IMR-90 (cell line): ENCODE data around the gene KCNMB3. TPM values are rescaled to one million over a fixed set of nuclear protein-coding genes. Genes with fewer than 3 reads are reported as not detected.

ENCODE experiments used
- ATAC-seq: fragments of 200-7000 bp; cut with Tn5 transposase; 2 replicates; pipeline ENCODE4 v1.9.1; 2020; ENCODE audit warnings: low read depth, mild to moderate bottlenecking, moderate library complexity
- BruUV-seq: library from RNA; stranded (reverse); fragments of 400-500 nt; replicated peaks from 2 replicates; lab custom pipeline; 2021; lab: Mats Ljungman, UMichigan
- CTCF ChIA-PET: fragments of 300-600 bp; formaldehyde crosslinking; extraction: SDS; loops from one replicate; lab custom pipeline; 2021; ENCODE audit warnings: antibody characterized with exemption; lab: Yijun Ruan, JAX
- POLR2A ChIA-PET: fragments of 300-600 bp; sonication (Branson Sonifier 250); formaldehyde crosslinking; loops from one replicate; lab custom pipeline; 2022; ENCODE audit warnings: antibody characterized with exemption; ENCODE audit not compliant: unreplicated experiment; lab: Charles Lee
- DNase-seq: peaks from one replicate; pipeline ENCODE4 v3.0.0; 2013
- H2AFZ ChIP-seq: replicated peaks from 2 replicates; pipeline ENCODE3; 2013; ENCODE audit warnings: low read length, mild to moderate bottlenecking; ENCODE audit not compliant: poor library complexity
- H2AK5ac ChIP-seq: 2 replicates; pipeline ENCODE4 v1.6.1; 2013; ENCODE audit warnings: low read depth, low read length, inconsistent platforms
- H2AK9ac ChIP-seq: replicated peaks from 2 replicates; pipeline ENCODE3; 2013; ENCODE audit warnings: mild to moderate bottlenecking, low read depth, low read length, moderate library complexity; ENCODE audit not compliant: poor library complexity
- H2BK120ac ChIP-seq: 2 replicates; pipeline ENCODE4 v1.6.1; 2013; ENCODE audit warnings: low read depth, low read length, inconsistent platforms
- H2BK15ac ChIP-seq: 3 replicates; pipeline ENCODE4 v1.6.1; 2013; ENCODE audit warnings: low read depth, low read length, inconsistent platforms
- H2BK20ac ChIP-seq: 2 replicates; pipeline ENCODE4 v1.6.1; 2013; ENCODE audit warnings: low read depth, mild to moderate bottlenecking, inconsistent platforms, low read length, moderate library complexity
- H2BK5ac ChIP-seq: 2 replicates; pipeline ENCODE4 v1.6.1; 2013; ENCODE audit warnings: mild to moderate bottlenecking, low read depth, low read length, inconsistent platforms; ENCODE audit not compliant: poor library complexity, severe bottlenecking
- H3K14ac ChIP-seq: replicated peaks from 2 replicates; pipeline ENCODE4 v1.6.1; 2013; ENCODE audit warnings: low read depth, low read length, inconsistent platforms
- H3K18ac ChIP-seq: 2 replicates; pipeline ENCODE4 v1.6.1; 2013; ENCODE audit warnings: low read depth, low read length, control low read depth
- H3K23ac ChIP-seq: 2 replicates; pipeline ENCODE4 v1.6.1; 2013; ENCODE audit warnings: low read depth, low read length, inconsistent platforms
- H3K27ac ChIP-seq: 2 replicates; pipeline ENCODE4 v1.5.1; 2013; ENCODE audit warnings: mild to moderate bottlenecking, control low read depth, low read length; ENCODE audit not compliant: insufficient read depth
- H3K27me3 ChIP-seq: 2 replicates; pipeline ENCODE4 v1.6.1; 2013; ENCODE audit warnings: low read length; ENCODE audit not compliant: control insufficient read depth, insufficient read depth
- H3K36me3 ChIP-seq: 2 replicates; pipeline ENCODE4 v1.6.1; 2013; ENCODE audit warnings: low read length, mixed read lengths; ENCODE audit not compliant: control insufficient read depth, insufficient read depth
- H3K4ac ChIP-seq: 2 replicates; pipeline ENCODE4 v1.6.1; 2013; ENCODE audit warnings: low read depth, low read length, inconsistent platforms
- H3K4me1 ChIP-seq: 2 replicates; pipeline ENCODE4 v1.6.1; 2013; ENCODE audit warnings: low read length, mixed read lengths; ENCODE audit not compliant: control insufficient read depth, insufficient read depth
- H3K4me2 ChIP-seq: 2 replicates; pipeline ENCODE4 v1.6.1; 2013; ENCODE audit warnings: low read depth, mild to moderate bottlenecking, control low read depth, low read length, moderate library complexity
- H3K4me3 ChIP-seq: 2 replicates; pipeline ENCODE4 v1.5.1; 2013; ENCODE audit warnings: low read depth, mild to moderate bottlenecking, control low read depth, low read length, moderate library complexity; ENCODE audit not compliant: insufficient read depth
- H3K56ac ChIP-seq: 2 replicates; pipeline ENCODE4 v1.6.1; 2013; ENCODE audit warnings: low read length, inconsistent platforms; ENCODE audit not compliant: insufficient read depth; ENCODE audit errors: extremely low read depth
- H3K79me1 ChIP-seq, 2 experiments: 2 replicates each; pipeline ENCODE4 v1.6.1; 2013; ENCODE audit warnings: low read length in 2 of 2, inconsistent platforms in 1 of 2, low read depth in 1 of 2
- H3K9ac ChIP-seq: 2 replicates; pipeline ENCODE4 v1.6.1; 2013; ENCODE audit warnings: low read depth, low read length, control low read depth
- H3K9me1 ChIP-seq: 2 replicates; pipeline ENCODE4 v1.6.1; 2013; ENCODE audit warnings: low read length, inconsistent platforms; ENCODE audit not compliant: insufficient read depth
- H3K9me3 ChIP-seq: 2 replicates; pipeline ENCODE4 v1.6.1; 2013; ENCODE audit warnings: low read length; ENCODE audit not compliant: control insufficient read depth, insufficient read depth
- H4K20me1 ChIP-seq: 2 replicates; pipeline ENCODE4 v1.6.1; 2013; ENCODE audit warnings: low read length, inconsistent platforms; ENCODE audit not compliant: insufficient read depth
- H4K5ac ChIP-seq: 2 replicates; pipeline ENCODE4 v1.6.1; 2013; ENCODE audit warnings: mild to moderate bottlenecking, low read depth, low read length, control low read depth
- H4K8ac ChIP-seq, 2 experiments: 2 replicates each; pipeline ENCODE4 v1.6.1; 2013; ENCODE audit warnings: low read depth in 2 of 2, low read length in 2 of 2, control low read depth in 1 of 2, inconsistent platforms in 1 of 2
- H4K91ac ChIP-seq: 2 replicates; pipeline ENCODE4 v1.6.1; 2013; ENCODE audit warnings: low read depth, low read length, inconsistent platforms; ENCODE audit not compliant: insufficient read depth
- CHD1 ChIP-seq: IDR thresholded peaks from 2 replicates; pipeline ENCODE4 v1.6.1; 2012; ENCODE audit warnings: low read depth, low read length, improper control_type of control experiment
- MXI1 ChIP-seq: IDR thresholded peaks from 2 replicates; pipeline ENCODE4 v1.6.1; 2012; ENCODE audit warnings: low read depth, mild to moderate bottlenecking, low read length, moderate library complexity, borderline replicate concordance
- USF2 ChIP-seq: fragments of 150-350 bp; IDR thresholded peaks from 2 replicates; pipeline ENCODE4 v1.6.1; 2017; ENCODE audit warnings: mild to moderate bottlenecking, antibody characterized with exemption, low read length, low read depth
- WGBS, 2 experiments: methylation state at CpG; one replicate each; pipeline versions ENCODE4 v1.1.5 to v1.1.7; 2013; ENCODE audit warnings: missing lambda C conversion rate in 2 of 2; ENCODE audit not compliant: insufficient read length in 1 of 2; ENCODE audit errors: extremely low coverage in 2 of 2; 5-methylcytosine and 5-hydroxymethylcytosine counted together
- dilution Hi-C: fragments of 300-500 bp; cut with HindIII; formaldehyde crosslinking; loops from one replicate; pipeline ENCODE4 v1.14.3; 2018; ENCODE audit warnings: low sequenced_read_pairs; ENCODE audit not compliant: unreplicated experiment
- in situ Hi-C: fragments of 300-500 bp; cut with MboI; formaldehyde crosslinking; loops from 3 replicates; pipeline ENCODE4 v1.14.3; 2019; ENCODE audit warnings: low sequenced_read_pairs, inconsistent platforms, mixed read lengths
- intact Hi-C: fragments of 100-400 bp; cut with micrococcal nuclease; formaldehyde crosslinking; loops from 2 replicates; pipeline ENCODE4 v1.10.0; 2022
- polyA plus RNA-seq, 3 experiments: library from polyadenylated mRNA; depleted of rRNA; stranded (reverse); fragments of >200 nt; gene quantifications; 2 replicates each; pipeline ENCODE4 v1.2.3, GENCODE V29; 2012; ENCODE audit warnings: low replicate concordance in 1 of 3
- total RNA-seq: library from RNA; depleted of rRNA; stranded (reverse); fragments of >200 nt; gene quantifications from 2 replicates; pipeline ENCODE4 v1.2.3, GENCODE V29; 2012

The KCNMB3 gene
- total and polyA plus RNA-seq, 2 of the 4 experiments (the other 2 are of a cell fraction), result 0.72 to 1.2 TPM

DNA sequence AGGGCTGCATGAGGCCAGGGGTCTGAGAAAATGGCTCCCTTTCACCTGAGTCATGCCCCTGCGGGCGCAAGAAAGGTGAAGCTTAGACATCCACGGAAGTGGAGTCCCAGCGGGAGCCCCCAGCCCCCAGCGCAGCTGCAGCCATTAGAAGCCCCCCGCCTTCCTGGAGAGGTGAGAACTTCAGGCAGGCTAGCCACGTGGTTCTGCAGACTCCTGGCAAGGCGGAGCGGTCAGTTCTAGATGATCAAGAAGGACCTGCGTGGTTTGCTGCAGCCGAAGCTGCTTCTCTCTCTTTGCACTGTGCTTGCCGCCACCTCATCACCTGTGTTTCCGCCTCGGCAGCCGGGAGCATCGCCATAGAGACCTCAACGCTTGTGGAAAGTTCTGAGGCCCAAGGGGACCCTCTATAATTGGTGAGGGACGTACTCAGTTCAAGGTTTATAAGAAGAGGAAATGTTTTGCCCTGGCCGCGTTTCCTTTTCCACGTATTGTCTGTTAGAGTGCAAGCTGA, 15.8 kb upstream of the KCNMB3 start:
- no peak overlapping the region for H3K18ac ChIP-seq
- intact Hi-C loops (no loop called here), in situ Hi-C loops (no loop called here), dilution Hi-C loops (no loop called here)
- peaks cover 2% of the 10 kb centered on the region; the same call in 1 of the 2 replicates for H3K4me1 ChIP-seq
- no peak overlapping the region for H4K5ac ChIP-seq
- no peak overlapping the region for H4K91ac ChIP-seq
- DNase-seq, result no peak
- H2BK120ac ChIP-seq, result no peak overlapping the region
- no peaks in the 10 kb centered on the region for H3K79me1 ChIP-seq
- H2AK9ac ChIP-seq, result no peak overlapping the region
- no peak overlapping the region for H3K23ac ChIP-seq
- H3K4me3 ChIP-seq, result no peak overlapping the region
- H2AFZ ChIP-seq, result no peak overlapping the region
- H3K27me3 ChIP-seq, result peaks cover 3% of the 10 kb centered on the region; the same call in 1 of the 2 replicates
- no peak overlapping the region for H3K56ac ChIP-seq
- H3K9me3 ChIP-seq, result no peaks in the 10 kb centered on the region
- no peaks in the 10 kb centered on the region for H3K36me3 ChIP-seq
- H2BK20ac ChIP-seq, result no peak overlapping the region
- no peak overlapping the region for H3K9ac ChIP-seq
- no peak for ATAC-seq
- no peak overlapping the region for H3K4me2 ChIP-seq
- no peak overlapping the region for H4K8ac ChIP-seq
- H3K27ac ChIP-seq, result no peak overlapping the region
- no peaks in the 10 kb centered on the region for H3K9me1 ChIP-seq
- no peak overlapping the region for H3K14ac ChIP-seq
- ChIA-PET CTCF (no interaction called here), POLR2A (no interaction called here)
- H3K4ac ChIP-seq, result no peak overlapping the region
- H2BK5ac ChIP-seq, result no peak overlapping the region
- BruUV-seq, result no TSS peak
- no peak overlapping the region for H2BK15ac ChIP-seq
- no peak overlapping the region for H2AK5ac ChIP-seq
- no peaks in the 10 kb centered on the region for H4K20me1 ChIP-seq
- 82% methylated on average over 9 of the region's 21 CpGs; no CpG with 5 or more reads in 1 of the 2 experiments for WGBS, 2 experiments
- no peak for TF ChIP-seq USF2
- no peak for TF ChIP-seq MXI1
- no peak for TF ChIP-seq CHD1
